Urinary bladder (tissue), 4 donors: ENCODE results near the gene FGF9. TPM values are rescaled to one million over a fixed set of nuclear protein-coding genes. Genes with fewer than 3 reads are reported as not detected.

Experiments
- DNase-seq: peaks from one replicate; pipeline ENCODE4 v3.0.0-alpha.2; 2015; ENCODE audit errors: extremely low spot score
- H3K27ac ChIP-seq: one replicate; pipeline ENCODE4 v1.5.1; 2013; ENCODE audit warnings: low read depth, mild to moderate bottlenecking, moderate library complexity
- H3K36me3 ChIP-seq: one replicate; pipeline ENCODE4 v1.6.1; 2013; ENCODE audit warnings: mild to moderate bottlenecking, moderate library complexity; ENCODE audit not compliant: insufficient read depth
- H3K4me1 ChIP-seq: one replicate; pipeline ENCODE4 v1.6.1; 2013; ENCODE audit warnings: mild to moderate bottlenecking, moderate library complexity; ENCODE audit not compliant: insufficient read depth
- H3K4me3 ChIP-seq: one replicate; pipeline ENCODE4 v1.5.1; 2013; ENCODE audit warnings: low read depth, low read length
- WGBS: extraction: QIAGEN DNeasy Blood & Tissue Kit; methylation state at CpG from one replicate; pipeline ENCODE4 v1.1.7; 2013; 5-methylcytosine and 5-hydroxymethylcytosine counted together
- polyA plus RNA-seq: library from polyadenylated mRNA; stranded (reverse); fragments of 200-250 nt; gene quantifications from one replicate; pipeline ENCODE4 v1.2.3, GENCODE V29; 2013
- total RNA-seq: library from RNA; depleted of rRNA; stranded (reverse); fragments of >200 nt; gene quantifications from one replicate; pipeline ENCODE4 v1.2.3, GENCODE V29; 2014
- donor health status: healthy with polysubstance abuse.
- donor health status: healthy.

The FGF9 gene
- total and polyA plus RNA-seq, 2 donors: 1.9 to 13.8 TPM

DNA sequence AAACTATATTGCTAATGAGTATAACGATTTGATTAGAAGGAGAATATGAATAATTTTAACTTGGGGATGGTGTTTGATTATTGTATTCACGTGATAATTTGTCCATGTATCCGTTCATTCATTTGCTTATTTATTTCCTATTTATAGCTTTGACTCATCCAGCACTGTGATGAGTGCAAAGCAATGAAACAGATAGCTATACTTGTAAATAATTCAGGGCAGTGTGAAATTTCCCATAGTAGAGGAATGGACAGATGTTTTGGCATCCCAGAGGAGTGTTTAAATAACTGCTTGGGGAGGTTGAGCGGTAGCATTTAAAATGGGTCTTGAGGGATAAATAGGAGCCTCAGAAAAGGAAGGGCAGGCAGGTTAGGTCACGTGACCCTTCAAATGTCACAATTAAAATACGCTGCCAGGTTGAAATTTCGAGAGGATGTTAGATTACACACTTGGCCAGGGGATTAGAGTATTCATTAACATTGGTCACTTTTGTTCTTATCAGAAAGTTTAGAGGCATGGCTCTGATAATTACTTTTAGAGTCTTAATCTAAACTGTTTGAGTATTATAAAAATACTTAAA lies 14.7 kb downstream of the FGF9 start:
- no peaks in the 10 kb centered on the region for H3K4me1 ChIP-seq
- no peak overlapping the region for H3K4me3 ChIP-seq
- no peaks in the 10 kb centered on the region for H3K36me3 ChIP-seq
- H3K27ac ChIP-seq: no peak overlapping the region
- 79% methylated on average over 7 of the region's 7 CpGs for WGBS
- no peak for DNase-seq

DNA sequence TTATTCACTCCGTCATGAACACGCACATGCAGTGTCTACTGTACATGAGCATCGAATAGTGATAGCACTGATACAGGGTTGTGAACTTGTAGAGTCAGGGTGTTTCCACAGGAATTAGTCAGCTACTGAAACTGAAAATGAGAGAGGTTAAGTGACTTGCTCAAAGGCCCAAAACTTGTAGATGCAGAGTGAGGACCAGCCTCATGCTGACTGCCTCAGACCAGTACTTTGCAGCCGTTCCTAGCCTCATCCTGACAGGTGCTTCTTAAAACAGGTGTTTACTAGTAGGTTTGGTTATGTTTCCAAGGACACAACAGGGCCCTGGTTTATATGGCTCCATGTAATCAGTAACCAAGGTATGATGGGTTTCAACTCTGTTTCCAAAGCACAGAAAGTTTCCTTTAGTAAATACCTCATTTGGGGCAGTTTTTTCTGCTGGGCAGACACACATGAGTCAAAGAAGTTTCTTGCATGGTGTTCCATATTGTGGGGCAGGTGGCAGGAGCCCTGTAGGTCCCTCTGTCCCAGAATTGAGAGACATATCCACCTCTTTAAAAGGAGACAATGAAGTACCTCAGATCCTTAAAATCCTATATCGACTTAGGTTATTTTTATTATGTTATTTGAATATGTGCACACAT lies 16.0 kb downstream of the FGF9 start:
- 84% methylated on average over 5 of the region's 5 CpGs for WGBS
- Histone ChIP-seq H3K4me3 (no peak overlapping the region), H3K36me3 (no peaks in the 10 kb centered on the region), H3K27ac (no peak overlapping the region), H3K4me1 (no peaks in the 10 kb centered on the region)
- no peak for DNase-seq

DNA sequence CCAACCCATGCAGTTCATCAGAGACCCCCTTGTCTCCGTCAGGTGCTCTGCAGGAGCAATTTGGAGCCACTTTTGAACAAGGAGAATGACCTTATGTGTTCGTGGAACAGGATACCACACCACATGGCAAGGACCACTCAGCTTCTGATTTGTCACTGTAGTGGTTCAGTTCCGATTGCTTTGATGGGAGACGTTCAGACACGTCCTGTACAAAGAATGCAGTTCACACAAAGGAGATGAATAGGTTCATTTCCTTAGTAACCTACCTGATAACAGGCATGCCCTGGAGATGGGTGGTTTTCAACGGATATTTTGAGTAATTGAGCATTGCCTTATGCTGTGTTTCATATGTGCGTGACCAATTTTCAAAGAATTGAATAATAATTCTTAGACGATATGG lies 17.2 kb downstream of the FGF9 start:
- Histone ChIP-seq H3K4me3 (no peak overlapping the region), H3K27ac (no peak overlapping the region), H3K4me1 (no peaks in the 10 kb centered on the region), H3K36me3 (no peaks in the 10 kb centered on the region)
- DNase-seq: no peak
- whole genome bisulfite sequencing: 79% methylated on average over 8 of the region's 8 CpGs

- WGBS: 92% methylated on average over 6 of the region's 6 CpGs
- no peak overlapping the region for H3K4me3 ChIP-seq
- H3K36me3 ChIP-seq: no peaks in the 10 kb centered on the region
- H3K4me1 ChIP-seq: no peaks in the 10 kb centered on the region
- no peak overlapping the region for H3K27ac ChIP-seq
- DNase-seq: no peak
Measured at GRCh38 chr13:21689097-21689496, 18.2 kb downstream of the FGF9 start.

- H3K27ac ChIP-seq: no peak overlapping the region
- no peak for DNase-seq
- 75% methylated on average over 2 of the region's 2 CpGs for WGBS
- H3K4me3 ChIP-seq: no peak overlapping the region
- no peaks in the 10 kb centered on the region for H3K4me1 ChIP-seq
- no peaks in the 10 kb centered on the region for H3K36me3 ChIP-seq
Measured at GRCh38 chr13:21690955-21691354, 20.1 kb downstream of the FGF9 start.

DNA sequence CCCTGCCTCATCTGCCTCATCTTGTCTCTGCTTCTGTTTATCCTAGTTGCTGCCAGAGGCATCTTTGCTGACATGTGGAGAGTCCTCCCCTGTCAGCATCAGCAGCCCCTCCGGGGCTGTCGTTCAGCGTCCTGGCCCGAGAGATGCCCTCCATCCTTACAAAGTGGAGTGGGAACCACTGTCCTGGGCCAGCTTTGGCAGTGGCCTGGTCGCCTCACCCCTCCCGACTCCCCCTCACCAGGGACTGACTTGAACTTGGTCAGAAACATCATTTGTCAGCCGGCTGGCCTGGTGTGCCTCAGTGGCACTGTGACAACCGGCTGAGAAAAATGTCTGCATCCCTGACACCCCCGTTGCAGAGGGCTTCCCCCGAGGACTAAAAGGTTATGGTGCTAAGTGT lies 20.6 kb downstream of the FGF9 start:
- Histone ChIP-seq H3K4me1 (no peaks in the 10 kb centered on the region), H3K4me3 (no peak overlapping the region), H3K27ac (no peak overlapping the region), H3K36me3 (no peaks in the 10 kb centered on the region)
- WGBS: 91% methylated on average over 10 of the region's 10 CpGs
- DNase-seq: no peak

GRCh38 chr13:21691928-21692327 lies 21.1 kb downstream of the FGF9 start:
- WGBS: 88% methylated on average over 5 of the region's 5 CpGs
- DNase-seq: no peak
- Histone ChIP-seq H3K27ac (no peak overlapping the region), H3K4me3 (no peak overlapping the region), H3K36me3 (no peaks in the 10 kb centered on the region), H3K4me1 (no peaks in the 10 kb centered on the region)

DNA sequence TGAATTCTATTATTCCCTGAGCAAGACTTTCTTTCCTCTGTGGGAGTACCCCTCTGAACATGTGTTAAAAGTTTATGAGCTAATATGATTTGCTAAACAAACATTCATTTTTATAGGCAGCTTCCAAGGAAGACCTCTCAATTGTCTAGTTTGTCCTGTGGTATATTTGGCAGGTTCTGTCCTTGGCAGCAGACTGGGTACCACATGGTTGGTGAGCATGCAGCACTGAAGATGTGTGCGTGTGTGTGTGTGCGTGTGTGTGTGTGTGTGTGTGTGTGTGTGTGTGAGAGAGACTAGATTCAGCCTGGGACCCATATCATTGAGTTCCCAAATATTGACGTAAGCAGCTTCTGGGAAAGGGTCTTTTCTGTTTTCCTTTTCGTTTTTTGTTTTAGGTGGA lies 24.0 kb downstream of the FGF9 start:
- WGBS: 62% methylated on average over 4 of the region's 4 CpGs
- DNase-seq: no peak
- Histone ChIP-seq H3K4me3 (no peak overlapping the region), H3K4me1 (no peaks in the 10 kb centered on the region), H3K36me3 (no peaks in the 10 kb centered on the region), H3K27ac (no peak overlapping the region)

DNA sequence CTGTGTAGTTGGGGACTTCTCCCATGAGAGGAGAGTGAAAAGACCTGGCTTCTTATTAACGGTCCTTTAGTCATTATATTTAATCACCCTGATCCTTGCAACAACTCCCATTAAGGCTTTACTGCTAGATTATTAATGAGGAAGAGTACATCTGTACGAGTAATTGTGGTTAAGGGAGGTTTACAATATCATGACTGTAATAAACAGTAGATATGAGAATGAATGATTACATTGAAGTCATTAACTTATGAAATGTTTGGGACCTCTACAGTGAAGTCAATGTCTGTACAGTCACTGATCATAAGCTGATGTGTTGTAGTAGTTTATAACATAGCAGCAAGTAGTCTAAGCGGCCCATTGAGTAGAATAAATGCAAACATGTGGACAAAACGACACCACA lies 24.7 kb downstream of the FGF9 start:
- H3K4me1 ChIP-seq: no peaks in the 10 kb centered on the region
- DNase-seq: no peak
- no peaks in the 10 kb centered on the region for H3K36me3 ChIP-seq
- WGBS: 73% methylated on average over 4 of the region's 4 CpGs
- H3K4me3 ChIP-seq: no peak overlapping the region
- no peak overlapping the region for H3K27ac ChIP-seq

GRCh38 chr13:21696865-21697448 lies 26.1 kb downstream of the FGF9 start:
- Histone ChIP-seq H3K4me3 (no peak overlapping the region), H3K27ac (no peak overlapping the region), H3K4me1 (no peaks in the 10 kb centered on the region), H3K36me3 (no peaks in the 10 kb centered on the region)
- 85% methylated on average over 3 of the region's 3 CpGs for WGBS
- DNase-seq: no peak

DNA sequence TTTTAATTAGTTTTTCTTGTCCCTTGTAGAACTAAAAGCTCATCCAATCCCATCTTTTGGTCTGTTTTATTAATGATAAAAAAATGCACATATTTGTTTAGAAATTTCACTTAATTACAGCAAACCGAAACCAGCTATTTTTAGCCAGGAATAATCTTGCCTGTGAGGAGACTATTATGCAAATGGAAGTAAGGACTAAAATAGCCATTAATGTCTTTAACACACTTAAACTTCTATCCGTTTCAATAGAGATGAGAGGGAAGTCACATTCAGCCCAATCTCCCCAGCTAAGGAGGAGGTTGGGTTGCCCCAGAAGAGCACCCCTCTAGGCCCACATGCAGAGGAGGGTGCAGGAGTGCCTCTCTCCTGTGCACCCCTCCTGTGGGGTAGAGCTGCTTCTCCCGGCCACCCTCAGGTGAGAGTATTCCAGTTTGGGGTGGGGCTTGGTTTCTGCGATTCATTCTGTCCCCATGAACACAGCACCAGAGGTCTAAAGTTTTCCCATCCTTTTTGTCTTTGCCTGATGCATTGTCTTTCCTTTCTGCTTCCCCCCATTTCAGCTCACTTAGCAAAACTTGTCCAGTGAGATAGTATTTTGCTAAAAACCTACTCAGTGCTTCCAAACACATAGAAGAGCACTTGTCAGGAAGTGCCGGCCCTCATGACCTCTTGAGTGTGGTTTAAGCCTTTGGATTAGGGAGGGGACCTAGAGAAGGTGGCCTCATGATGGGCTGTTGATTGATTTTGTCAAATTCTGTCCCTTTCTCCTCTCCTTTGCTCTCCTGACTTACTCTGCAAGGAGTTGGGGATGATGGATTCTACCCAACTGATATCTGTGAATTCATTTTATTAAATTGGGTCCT lies 28.2 kb downstream of the FGF9 start:
- 71% methylated on average over 5 of the region's 5 CpGs for WGBS
- no peak overlapping the region for H3K27ac ChIP-seq
- no peaks in the 10 kb centered on the region for H3K36me3 ChIP-seq
- no peak overlapping the region for H3K4me3 ChIP-seq
- no peaks in the 10 kb centered on the region for H3K4me1 ChIP-seq
- DNase-seq: no peak

GRCh38 chr13:21701460-21701859 lies 30.6 kb downstream of the FGF9 start:
- Histone ChIP-seq H3K36me3 (no peaks in the 10 kb centered on the region), H3K27ac (no peak overlapping the region), H3K4me3 (no peak overlapping the region), H3K4me1 (no peaks in the 10 kb centered on the region)
- DNase-seq: no peak
- WGBS: 94% methylated on average over 10 of the region's 10 CpGs

DNA sequence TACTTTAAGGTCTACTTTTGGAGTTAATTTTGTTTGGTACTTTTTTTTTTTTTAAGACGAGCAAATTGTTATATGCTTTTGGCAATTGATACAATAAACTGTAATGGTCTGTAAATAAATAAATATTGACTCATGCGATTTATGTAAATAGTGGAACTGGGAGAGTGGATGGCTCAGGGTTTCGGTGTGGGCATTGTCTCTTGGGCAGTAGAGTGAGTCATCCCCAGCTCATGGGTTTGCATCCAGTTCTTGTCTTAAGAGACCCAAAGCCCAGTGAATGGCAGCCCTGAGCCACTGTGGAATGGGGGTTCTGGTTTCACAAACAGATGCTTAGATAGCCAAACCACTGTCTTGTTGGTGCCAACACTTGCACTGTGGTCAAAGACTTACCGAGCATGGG lies 33.0 kb downstream of the FGF9 start:
- Histone ChIP-seq H3K4me1 (no peaks in the 10 kb centered on the region), H3K36me3 (no peaks in the 10 kb centered on the region), H3K27ac (no peak overlapping the region), H3K4me3 (no peak overlapping the region)
- no peak for DNase-seq
- 81% methylated on average over 4 of the region's 4 CpGs for WGBS

GRCh38 chr13:21707586-21707985 lies 36.7 kb downstream of the FGF9 start:
- no peak overlapping the region for H3K27ac ChIP-seq
- no peaks in the 10 kb centered on the region for H3K36me3 ChIP-seq
- H3K4me1 ChIP-seq: no peaks in the 10 kb centered on the region
- 81% methylated on average over 3 of the region's 3 CpGs for WGBS
- DNase-seq: no peak
- no peak overlapping the region for H3K4me3 ChIP-seq
